ENCODE measurements around the gene BCAS3.

Gene BCAS3

GRCh38 chr17:61047515-61047914 is 369.9 kb downstream of the BCAS3 start:
- in situ Hi-C loops (cut with HindIII; ENCODE audit: low sequenced_read_pairs): no loop called here

DNA sequence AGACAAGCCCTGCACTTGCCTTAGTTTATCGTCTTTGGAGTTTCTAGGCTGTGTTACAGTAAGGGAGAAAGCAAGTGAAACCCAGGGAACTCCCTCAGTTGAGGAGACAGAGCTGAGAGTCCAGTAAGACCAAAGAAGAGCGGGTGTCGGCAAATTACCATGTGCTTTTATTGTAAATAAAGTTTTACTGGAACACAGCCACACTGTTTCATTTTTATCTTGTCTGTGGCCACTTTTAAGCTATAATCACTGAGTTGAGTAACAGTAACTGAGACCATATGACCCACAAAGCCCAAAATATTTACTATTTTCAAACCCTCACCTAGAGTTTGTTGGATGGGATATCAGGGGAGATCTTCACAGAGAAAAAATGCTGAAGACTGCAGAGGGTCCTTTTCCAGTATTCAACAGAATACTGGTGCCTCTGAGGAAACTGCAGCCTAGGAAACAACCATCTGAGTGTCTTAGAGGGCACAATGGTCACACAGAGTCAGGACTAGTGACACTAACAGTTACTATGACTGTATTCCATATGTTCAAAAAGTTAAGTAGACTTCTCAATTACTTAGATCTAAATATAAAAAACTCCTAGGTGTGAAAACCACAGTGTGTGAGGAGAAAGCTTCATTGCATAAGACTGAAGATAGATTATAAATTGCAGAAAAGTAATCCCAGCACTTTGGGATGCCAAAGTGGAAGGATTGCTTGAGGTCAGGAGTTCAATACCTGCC is 370.9 kb downstream of the BCAS3 start:
- in situ Hi-C loops (cut with HindIII; ENCODE audit: low sequenced_read_pairs): no loop called here

DNA sequence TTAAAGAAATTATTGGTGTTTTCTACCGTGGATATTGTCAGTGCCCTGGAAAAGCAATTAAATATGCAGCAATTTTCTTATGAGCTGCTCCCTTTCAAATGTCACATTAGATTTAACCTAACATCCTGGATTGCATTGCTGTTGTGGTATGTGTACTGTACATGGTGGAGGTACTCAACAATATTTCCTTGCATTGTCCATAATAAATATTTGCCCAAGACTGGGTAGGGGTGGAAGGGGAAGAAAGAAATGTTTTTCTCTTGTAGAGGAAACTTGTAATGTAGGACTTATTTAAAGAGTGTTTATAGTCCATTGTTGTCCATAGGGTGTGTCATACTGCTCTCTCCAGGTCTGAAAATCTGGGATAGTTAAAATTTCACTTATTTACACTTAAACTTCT is 375.8 kb downstream of the BCAS3 start:
- in situ Hi-C loops (cut with HindIII; ENCODE audit: low sequenced_read_pairs): no loop called here

DNA sequence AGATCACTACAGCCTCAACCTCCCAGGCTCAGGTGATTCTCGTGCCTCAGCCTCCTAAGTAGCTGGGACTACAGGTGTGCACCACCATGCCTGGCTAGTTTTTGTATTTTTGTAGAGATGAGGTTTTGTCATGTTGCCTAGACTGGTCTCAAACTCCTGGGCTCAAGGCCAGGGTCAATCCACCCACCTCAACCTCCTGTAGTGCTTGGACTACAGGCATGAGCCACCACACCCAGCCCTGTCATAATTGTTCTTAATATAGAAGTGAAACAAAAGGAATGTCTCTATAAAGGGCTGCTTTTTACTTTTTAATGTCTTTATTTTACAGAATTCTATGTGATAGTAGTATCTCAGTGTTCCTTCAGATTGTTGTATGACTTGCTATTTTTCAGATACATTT is 376.8 kb downstream of the BCAS3 start:
- in situ Hi-C loops (cut with HindIII; ENCODE audit: low sequenced_read_pairs): no loop called here

DNA sequence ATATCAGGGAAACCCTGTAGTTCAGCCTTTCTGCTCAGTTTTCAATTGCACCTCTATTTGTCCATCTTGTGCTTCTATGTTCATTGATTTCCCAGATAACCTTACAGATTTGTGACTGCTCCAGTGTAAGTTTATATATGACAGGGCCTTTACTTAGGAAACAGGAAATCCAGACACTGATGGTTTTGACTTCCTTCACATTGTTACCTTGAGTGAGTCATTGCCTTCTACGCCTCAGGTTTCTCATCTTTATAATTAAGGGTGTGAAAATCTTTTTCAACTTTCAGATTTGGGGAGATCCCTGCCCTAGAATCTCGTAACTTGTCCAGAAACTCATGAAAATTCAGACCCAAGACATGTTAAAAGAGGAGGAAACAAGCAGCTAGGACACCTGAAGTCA is 379.6 kb downstream of the BCAS3 start:
- in situ Hi-C loops (cut with HindIII; ENCODE audit: low sequenced_read_pairs): no loop called here

GRCh38 chr17:61058066-61058465 is 380.4 kb downstream of the BCAS3 start:
- in situ Hi-C loops (cut with HindIII; ENCODE audit: low sequenced_read_pairs): no loop called here

DNA sequence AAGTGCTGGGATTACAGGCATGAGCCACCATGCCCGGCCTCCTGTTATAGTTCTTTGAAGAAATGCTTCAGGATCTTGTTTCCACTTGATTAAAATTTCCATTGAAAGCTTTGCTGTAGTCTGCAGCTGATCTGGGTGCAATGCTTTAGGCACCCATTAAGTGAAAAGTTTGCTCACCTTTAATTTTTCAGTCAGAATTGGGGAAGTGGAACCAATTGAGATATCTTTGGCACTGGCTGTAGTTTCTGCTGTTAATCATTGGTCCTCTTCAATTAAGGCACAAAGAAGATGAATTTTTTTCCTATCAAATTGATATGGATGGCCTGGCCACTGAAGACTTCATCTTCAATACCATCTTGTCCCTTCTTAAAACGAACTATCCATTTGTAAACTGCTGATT is 385.9 kb downstream of the BCAS3 start:
- in situ Hi-C loops (cut with HindIII; ENCODE audit: low sequenced_read_pairs): no loop called here

DNA sequence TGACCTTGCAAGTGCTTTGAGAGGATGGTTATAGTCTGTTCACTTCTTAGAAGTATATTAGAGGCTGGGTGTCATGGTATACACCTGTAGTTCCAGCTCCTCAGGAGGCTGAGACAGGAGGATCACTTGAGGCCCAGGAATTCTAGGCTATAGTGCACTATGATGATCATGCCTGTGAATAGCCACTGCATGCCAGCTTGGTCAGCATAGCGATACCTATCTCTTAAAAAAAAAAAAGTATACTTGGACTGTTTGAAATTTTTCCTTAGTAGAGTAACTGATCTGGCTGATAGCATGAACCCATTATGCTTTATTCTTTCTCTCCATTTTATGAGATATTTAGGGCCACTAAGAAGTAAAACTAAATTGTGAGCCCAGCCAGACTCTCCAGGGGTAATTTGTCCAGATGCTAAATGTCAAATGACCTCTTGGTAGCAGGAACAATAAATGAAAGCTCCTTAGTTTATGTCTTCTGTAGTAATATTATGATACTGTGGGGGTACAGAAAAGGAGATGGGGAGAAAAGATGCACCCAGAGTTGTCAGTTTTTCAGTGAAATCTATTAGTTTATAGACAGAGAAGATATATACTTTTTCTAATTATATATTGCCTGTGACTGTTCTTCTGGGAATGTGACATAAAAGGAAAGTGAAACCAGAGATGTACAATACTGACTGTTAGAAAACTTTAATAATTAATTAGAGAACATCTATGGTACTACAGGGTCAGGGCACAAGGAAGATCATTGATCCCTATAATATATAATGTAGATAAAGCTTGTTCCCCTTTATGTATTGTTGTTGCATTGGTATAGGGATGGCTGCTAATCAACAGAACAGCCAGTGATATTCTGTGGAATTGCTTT is 386.7 kb downstream of the BCAS3 start:
- in situ Hi-C loops (cut with HindIII; ENCODE audit: low sequenced_read_pairs): no loop called here

DNA sequence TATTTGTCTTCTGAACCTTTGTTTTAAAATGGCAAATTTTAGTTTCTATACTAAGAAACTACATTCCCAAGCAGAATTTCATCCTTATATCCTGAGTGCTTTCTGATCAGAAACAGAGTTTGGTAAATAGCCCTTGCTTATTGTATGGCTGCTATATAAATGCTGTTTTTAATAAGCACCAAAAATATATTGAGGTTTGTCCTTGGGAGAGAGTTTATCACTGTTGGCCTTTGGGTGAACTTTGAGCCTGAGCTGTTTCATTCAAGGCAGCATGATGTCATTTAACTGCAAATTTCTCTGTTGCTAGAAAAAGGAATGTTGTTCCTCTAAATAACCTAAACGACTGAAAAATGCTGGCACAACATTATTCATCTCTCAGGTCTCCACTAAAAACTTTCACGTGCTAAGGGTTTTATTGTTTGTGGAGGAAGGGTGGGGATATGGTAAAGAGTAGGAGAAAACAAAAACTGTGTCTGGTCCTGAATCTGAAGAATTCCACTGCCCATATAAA is 387.7 kb downstream of the BCAS3 start:
- in situ Hi-C loops (cut with HindIII; ENCODE audit: low sequenced_read_pairs): no loop called here

DNA sequence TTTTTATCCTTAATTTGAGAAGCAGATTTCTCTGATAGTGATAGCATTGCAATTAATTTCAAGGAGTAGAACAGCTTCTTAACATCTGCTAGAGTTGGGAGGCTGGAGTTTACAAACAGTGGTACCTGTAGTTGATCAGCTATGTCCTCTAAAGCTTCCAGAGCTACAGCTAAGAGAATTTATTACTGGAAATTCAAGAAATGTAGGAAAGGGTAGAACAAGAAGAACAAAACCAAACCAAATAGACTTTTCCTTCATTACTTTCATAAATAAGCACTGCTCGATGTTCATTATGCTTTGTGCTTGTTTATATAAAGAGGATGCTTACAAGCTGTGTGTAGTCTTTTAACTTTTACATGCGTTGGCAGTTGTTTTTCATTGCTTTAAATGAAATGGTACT is 388.4 kb downstream of the BCAS3 start:
- in situ Hi-C loops (cut with HindIII; ENCODE audit: low sequenced_read_pairs): no loop called here

GRCh38 chr17:61070649-61071048 is 393.0 kb downstream of the BCAS3 start:
- in situ Hi-C loops (cut with HindIII; ENCODE audit: low sequenced_read_pairs): no loop called here

DNA sequence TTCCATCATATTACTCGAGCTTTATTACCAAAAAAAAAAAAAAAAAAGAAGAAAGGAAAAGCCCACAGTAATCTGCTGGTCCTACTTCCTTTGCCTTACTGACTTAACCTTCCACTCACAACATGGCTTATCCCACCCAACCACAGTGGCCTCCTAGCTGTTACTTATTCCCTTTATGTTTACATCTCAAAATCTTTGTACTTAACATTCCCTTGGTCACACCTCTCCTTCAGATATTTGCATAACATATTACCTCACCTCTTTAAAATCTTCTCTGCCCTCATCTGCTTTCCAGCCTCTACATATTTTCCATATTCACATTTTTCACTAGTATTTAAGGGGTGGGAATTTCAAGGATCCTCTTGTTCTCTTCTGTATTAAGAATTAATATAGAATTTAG is 395.0 kb downstream of the BCAS3 start:
- in situ Hi-C loops (cut with HindIII; ENCODE audit: low sequenced_read_pairs): no loop called here

GRCh38 chr17:61073131-61073530 is 395.5 kb downstream of the BCAS3 start:
- in situ Hi-C loops (cut with HindIII; ENCODE audit: low sequenced_read_pairs): no loop called here

DNA sequence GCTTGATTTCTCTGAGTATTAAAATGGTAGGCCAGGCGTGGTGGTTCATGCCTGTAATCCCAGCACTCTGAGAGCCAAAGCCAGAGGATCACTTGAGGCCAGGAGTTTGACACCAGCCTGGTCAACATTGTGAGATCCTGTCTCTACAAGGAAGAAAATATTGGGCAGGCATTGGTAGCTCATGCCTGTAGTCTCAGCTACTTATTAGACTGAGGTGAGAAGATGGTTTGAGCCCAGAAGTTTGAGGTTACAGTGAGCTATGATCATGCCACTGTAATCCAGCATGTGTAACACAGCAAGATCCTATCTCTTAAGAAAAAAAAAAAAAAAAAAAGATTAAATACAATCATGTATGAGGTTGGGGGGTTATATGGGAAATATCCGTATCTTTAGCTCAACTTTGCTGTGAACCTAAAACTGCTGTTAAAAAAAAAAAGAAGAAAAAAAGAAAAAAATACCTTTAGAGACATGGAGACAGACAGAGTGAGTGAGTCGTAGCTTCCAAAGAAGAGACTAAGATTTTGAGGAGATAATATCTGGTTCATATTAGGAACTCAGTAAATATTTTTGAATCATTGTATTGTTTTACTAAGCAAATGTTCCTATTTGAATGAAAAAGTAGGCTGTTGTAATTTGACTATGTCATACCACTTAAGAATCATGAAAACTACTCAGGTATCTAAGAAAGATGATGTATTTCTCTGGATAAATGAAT is 396.3 kb downstream of the BCAS3 start:
- in situ Hi-C loops (cut with HindIII; ENCODE audit: low sequenced_read_pairs): no loop called here

GRCh38 chr17:61075988-61076387 is 398.3 kb downstream of the BCAS3 start:
- in situ Hi-C loops (cut with HindIII; ENCODE audit: low sequenced_read_pairs): no loop called here

- in situ Hi-C loops (cut with HindIII; ENCODE audit: low sequenced_read_pairs): no loop called here
These were observed 399.0 kb downstream of the BCAS3 start for GRCh38 chr17:61076621-61077031.

GRCh38 chr17:61081959-61082358 is 404.3 kb downstream of the BCAS3 start:
- in situ Hi-C loops (cut with HindIII; ENCODE audit: low sequenced_read_pairs): no loop called here

- in situ Hi-C loops (cut with HindIII; ENCODE audit: low sequenced_read_pairs): no loop called here
These were observed 406.6 kb downstream of the BCAS3 start for GRCh38 chr17:61084260-61084659.

DNA sequence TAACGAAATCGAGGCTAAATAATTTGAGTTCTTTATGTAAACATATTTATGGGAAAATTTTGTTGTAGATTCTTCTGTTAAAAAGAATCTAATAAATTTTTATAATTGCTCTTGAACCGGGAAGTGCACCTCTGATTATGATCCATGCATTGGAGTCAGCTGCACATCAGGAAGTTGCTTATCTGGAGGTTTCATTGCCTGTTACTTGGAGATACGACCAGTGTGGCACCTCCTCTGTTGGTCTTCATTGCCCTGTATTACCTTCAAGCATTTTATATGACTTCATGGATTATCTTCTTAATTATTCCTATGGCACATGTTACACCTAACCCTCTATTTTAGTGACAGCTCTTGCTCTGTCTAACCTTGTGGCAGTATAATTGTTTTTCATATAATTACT is 409.4 kb downstream of the BCAS3 start:
- in situ Hi-C loops (cut with HindIII; ENCODE audit: low sequenced_read_pairs): no loop called here

- in situ Hi-C loops (cut with HindIII; ENCODE audit: low sequenced_read_pairs): no loop called here
These were observed 410.9 kb downstream of the BCAS3 start for GRCh38 chr17:61088556-61088955.

GRCh38 chr17:61091096-61091495 is 413.4 kb downstream of the BCAS3 start:
- in situ Hi-C loops (cut with HindIII; ENCODE audit: low sequenced_read_pairs): no loop called here

Measured in DLD1 (cell line).